GM21717 (cell line): Measurements from ENCODE around the gene GLI1.

Experiments
- ATAC-seq: cut with Tn5 transposase; IDR thresholded peaks from one replicate; pipeline ENCODE4 v1.9.1; 2021; ENCODE audit warnings: mild to moderate bottlenecking, moderate library complexity; ENCODE audit not compliant: unreplicated experiment

The GLI1 gene

DNA sequence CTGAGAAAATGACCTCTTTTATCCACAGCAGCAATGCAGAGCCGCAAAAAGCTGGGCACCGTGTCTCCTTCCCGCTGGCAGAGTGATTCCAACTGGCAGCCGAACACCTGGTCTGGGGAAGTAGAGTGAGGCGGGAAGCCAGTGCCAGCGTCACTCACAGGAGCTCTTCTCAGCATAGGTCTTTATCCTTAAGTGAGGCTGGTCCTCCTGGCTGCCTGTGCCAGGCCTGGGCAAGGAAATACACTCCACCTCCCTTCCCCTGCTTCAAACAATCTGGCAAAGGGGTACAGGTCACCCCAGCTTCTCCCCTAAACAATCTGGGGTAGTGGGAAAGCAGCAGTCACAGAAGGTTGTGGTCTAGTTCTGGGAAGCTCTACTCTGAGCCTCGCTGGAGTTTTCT is 15.3 kb downstream of the GLI1 start:
- ATAC-seq = no peak

DNA sequence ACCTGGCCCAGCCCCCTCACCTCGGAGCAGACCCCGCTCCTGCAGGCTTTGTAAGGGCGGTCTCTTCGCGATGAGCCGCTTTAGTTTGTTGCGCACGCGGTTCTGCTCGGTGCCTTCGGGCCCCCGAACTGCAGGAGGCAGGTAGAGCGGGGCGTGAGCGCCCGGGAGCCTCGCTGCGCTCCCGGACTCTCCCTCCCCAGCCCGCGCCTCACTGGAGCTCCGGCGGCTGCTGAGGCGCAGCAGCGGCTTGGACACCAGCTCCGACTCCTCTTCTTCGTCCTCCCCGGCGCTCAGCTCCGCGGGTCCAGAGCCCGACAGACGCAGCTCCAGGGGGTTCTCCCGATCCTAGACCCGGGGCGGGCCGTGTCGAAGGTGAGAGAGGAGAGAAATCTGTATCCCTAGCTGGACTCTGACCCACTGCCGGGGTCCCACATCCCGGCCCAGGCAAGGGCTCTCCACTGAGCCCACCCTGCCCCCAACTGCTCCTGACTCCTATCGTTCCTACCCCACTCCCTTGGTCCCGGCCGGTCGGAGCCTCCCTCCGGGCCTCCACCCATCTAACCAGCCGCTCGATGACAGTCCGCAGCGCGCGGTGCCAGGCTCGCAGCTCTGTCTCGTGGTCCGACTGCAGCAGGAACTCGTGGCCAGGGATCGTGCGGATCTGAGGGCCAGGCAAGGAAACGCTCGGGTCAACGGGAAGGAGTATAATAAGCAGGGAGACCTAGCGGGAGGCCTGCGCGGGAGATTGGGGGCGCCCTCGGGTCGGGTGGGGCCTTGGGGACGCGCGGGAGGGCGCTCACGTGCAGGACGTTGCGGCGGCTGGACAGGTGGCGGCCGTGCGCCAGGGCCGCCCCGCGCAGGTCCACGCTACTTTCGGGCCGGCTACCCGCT is 15.9 kb downstream of the GLI1 start:
- no peak for ATAC-seq

DNA sequence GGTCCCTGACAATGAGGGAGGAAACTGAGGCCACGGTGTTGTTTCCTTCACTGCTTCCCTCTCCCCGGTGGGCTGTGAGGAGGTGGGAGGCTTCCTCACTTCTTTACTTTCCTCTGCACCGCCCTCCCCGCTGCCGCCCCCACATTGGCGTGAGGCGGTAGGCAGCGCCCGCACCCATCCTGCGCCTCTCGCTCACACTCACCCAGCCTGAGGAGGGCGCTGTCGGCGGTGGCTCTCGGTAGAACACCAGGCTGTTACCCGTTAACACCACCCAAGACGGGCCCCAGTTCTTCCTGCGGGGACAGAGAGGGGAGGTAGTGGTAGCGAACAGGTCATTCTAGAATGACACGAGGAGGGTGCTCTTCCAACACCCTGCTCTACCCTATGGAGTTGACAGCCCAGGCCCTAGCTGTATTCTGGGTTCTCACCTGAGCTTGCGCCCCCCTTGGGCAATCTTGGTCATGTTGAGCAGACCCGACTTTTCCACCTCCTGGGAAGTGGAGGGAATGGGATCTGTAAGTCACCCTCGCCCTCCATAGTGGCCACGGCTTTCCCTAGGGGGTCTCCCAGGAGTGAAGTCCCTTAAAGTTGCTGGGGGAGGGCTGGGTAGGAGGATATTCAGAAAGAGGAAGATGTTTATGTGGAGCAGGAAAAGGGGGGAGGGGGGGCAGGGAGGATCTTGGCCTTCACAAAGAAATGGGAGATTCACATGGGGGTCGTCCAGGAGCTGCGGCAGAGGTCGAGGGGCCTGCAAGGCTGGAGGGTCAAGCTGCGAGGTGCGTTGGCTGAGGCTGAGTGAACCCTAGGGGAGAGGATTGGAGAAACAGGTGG is 16.8 kb downstream of the GLI1 start:
- no peak for ATAC-seq

DNA sequence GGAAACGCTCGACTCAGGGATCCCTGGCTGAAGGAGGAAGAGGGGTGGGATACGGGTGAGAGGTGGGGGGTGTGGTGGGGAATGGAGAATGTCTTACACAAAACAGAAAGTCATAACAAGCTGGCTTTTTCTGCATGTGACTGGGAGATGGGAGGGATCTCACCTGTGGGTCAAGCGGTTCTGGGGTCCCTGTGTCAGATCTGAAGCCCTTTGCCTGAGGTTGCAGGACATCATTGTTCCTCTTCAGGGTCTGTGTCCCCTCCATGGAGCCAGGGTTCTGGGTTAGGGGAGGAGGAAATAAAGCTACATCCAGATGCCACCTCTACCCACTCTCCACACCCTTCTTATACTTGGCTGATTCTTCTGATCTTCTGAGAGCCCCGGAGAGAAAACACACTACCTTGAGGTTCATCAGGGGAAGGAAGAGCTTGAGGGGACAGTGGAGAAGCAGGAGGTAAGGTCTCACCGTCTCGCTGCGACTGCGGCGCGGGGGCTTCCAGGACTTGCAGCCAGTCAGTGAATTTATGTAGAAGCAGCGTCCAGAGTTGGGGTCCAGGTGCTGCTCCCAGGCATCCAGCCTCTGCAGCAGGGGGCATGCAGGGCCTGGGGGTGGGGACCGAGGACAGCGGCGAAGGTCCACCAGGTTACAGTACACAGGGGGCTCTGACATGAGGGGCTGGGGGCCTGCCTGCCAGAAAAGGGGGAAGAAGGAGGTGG is 17.6 kb downstream of the GLI1 start:
- no peak for ATAC-seq

DNA sequence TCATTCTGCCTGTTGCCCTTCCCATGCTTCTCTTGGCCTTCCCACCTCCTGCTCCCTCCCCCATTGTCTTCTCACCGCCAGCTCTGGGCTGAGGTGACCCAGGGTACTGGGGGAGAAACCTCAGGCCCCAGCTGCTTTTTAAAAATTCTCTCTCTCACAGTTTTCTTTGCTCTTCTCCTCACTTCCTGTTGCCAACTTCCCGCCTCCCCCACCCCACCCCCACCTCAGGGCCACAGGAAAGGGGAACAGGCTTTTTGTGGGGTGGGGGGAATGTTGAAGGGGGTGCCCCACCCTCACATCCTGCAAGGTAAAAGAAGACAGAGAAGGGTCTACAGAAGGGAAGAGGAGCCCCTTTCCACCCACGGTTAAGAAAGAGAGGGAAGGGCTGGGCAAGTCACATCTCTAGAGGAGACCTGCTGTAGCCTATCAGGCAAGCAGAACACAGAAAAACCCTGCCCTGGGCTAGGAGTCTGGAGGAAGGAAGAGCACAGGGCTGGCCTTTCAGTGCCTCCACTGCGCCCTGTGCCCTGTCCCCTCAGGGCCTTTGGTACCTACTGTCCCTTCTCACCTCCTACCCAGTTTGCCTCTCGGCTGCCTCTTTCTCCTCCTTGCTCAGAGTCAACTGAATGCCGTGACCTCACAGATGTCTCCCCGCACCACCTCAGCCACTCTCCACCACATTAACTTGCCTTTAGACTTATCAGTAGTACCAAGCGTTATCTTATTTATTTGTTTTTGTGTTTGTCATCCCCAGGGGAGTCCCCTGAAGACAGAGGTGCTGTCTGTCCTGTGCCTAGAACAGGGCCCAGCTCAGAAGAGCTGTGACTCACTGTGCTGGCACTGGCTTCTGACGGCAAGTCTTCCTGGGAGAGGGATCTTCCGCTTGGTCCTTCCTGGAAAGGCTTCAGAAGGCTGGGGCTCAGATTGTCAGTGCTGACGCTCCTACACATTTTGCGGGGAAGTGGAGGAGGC is 18.4 kb downstream of the GLI1 start:
- peak; percentile 46 for ATAC-seq

DNA sequence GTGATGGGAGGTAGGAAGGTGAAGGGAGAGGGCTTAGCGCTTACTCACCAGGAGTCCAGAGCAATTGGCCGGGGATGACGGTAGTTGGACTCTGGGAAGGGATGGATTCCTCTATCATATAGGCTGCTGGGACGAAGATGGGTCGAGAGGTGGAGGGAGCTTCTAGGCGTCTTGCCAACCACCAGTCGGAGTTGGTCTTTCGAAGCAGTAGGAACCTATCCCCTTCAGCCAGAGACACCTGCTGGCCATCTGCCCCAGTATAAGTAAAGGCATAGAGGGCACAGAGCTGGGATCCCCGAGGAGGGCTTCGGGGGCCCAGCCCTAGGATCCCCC is 19.4 kb downstream of the GLI1 start:
- ATAC-seq = no peak

DNA sequence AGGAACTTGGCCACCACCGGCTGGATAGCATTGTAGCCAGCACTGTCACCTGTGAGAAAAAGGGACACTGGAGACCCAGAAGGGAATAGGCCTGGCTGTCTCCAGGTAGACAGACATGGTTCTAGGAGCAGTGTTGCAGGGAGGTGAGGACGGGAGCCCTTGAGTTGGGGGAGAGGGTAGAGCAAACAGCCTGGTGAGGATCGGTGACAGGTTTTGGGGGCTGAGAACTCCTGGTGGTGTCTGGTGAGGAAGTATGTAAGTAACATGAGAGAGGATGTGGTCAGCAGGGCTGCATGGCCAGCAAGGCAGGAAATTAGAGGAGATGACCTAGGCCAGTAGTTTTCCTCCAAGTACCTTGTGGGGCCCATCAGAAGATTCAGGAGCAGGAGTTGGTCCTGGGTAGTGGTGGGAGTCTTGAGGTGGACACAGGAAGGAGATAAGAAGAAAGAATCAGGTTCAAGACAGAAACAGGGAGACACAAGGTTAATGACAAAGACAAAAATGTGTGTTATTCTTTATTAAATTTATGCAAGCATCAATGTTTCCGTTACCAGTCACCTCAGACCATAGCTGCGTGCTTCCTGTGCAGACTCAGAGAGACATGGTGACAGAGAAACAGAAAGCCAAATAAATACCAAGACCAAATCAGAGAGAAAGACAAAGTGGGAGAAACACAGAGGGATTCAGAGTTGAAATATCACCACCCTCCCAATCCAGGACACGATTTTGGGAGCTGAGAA is 20.0 kb downstream of the GLI1 start, which contains the start of gene ARHGAP9:
ARHGAP9 (minus strand) TSS at position 491 of the 740 bp plus-strand sequence; CDS start at position 31, 460 bp downstream.
- ATAC-seq = no peak

DNA sequence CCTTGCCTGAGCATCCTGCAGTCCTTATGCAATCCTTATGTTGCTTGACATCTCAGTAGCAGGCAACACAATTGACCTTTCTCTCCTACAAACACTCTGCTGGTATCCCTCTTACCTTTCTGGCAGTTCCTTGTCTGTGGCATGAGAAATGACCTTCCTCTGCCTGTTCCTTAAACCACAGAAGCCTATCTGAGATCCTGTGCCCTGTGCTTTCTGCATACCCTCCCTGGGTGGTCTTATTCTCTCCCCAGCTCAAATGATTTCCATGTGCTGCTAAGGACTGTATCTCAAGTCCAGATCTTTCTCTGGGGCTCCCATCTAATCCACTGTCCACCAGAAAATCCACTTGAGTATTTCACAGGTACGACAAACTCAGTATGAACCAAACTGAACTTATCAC is 22.1 kb downstream of the GLI1 start:
- ATAC-seq = no peak

DNA sequence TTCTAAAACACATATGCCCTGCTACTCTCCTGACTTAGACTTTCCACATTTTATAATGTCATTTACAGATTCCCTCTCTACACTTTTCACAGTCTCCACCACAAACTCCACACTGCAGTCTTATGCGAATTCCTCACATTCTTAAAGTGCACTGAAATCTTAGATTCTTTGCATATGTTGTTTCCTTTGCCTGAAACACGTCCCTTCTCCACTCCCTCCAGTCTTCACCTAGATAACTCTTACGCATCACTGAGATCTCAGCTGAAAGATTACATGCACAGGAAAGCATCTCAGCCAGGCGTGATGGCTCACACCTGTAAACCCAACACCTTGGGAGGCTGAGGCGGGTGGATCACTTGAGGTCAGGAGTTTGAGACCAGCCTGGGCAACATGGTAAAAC is 23.9 kb downstream of the GLI1 start:
- ATAC-seq = no peak

DNA sequence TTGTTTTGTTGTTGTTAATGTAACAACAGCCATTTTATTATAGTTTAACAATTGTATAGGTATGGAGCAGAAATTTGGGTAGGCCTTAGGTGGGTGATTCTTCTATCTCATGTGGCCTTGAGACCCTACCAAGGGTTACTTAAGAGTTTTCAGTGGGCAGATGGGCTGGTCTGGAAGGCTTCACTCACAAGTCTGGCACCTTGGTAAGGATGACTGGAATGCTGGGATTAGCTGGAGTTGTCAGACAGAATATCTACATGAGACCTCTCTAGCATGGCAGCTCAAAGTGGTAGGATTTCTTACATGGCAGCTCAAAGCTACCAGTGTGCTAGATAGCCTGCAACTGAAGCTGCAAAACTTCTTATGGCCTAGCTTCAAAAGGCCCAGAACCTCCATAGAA is 26.1 kb downstream of the GLI1 start:
- ATAC-seq = no peak

DNA sequence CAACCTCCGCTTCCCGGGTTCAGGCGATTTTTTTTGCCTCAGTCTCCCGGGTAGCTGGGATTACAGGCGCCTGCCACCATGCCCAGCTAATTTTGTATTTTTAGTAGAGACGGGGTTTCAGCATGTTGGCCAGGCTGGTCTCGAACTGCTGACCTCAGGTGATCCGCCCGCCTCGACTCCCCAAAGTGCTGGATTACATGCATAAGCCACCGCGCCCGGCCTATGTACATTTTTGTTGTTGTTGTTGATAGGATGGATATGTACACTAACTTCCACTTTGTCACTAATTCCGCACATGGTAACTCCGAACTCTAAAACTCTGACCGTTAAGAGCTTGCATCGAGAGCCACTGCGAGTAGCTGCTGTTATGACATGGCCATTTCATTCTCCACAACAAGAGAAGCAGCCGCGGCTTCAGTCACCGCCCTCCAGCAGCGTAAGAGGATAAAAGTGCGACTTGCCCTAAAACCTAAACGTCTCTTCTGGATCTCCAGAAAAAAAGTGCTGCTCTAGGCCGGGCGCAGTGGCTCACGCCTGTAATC is 27.5 kb downstream of the GLI1 start:
- no peak for ATAC-seq

DNA sequence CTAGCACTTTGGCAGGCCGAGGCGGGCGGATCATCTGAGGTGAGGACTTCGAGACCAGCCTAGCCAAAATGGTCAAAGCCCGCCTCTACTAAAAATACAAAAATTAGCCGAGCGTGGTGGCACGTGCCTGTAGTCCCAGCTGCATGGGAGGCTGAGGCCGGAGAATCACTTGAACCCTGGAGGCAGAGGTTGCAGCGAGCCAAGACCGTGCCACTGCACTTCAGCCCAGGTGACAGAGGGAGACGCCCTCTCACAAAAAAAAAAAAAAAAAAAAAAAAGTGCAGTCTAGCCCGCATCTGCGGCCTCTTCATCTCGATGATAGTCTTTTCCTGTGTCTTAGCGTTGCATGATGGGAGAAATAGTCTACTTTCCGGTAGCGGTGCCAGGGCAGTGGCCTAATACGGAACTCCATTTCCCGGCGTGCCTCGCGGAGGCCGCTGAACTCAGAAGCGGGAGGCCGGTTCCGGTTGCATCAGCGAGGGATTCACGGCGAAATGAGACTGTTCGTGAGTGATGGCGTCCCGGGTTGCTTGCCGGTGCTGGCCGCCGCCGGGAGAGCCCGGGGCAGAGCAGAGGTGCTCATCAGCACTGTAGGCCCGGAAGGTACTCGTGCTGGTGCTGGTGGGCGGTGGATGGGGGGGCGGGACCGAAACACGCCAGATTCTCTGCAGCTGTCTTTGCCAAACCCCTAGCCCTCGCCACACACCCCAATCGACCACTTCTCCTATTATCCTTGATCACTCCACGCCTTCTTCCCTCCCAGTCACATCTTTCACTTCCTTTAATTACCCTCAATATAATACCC is 28.2 kb downstream of the GLI1 start, which contains the start of gene MARS1:
MARS1 (plus strand) TSS at position 472 of the 805 bp plus-strand sequence; CDS start at position 495, 23 bp downstream.
- ATAC-seq = peak; percentile 95

DNA sequence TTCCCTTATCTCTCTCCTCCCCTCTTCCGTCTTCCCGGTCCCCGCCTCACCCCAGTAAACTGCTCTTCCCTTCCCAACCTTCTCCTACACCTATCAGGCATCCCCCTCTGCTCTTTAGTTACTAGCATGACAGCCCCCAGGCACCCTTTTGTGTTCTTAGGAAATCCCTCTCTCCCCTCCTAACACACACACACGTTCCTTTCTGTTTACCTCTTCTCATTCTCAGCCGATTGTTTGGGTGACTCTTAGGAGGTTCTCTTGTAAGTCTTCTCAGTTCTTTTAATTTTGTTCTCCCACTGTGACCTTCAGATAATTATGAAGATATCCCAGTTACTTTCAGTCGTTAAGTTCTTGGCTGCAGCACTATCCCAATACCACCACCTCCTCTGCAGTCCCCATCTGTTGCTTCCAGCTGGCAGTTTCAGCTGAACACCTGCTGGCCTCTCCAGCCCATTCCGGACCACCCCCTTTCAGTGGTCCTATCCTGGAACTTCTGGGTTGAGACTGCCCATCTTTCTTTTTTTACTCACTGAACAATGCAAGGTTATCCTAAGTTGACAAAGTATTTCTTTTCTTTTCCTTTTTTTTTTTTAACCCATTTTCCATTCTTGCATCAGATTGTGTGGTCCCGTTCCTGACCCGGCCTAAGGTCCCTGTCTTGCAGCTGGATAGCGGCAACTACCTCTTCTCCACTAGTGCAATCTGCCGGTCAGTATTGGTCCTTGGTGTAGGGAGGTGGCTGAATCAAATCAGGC is 29.0 kb downstream of the GLI1 start:
- ATAC-seq = no peak

DNA sequence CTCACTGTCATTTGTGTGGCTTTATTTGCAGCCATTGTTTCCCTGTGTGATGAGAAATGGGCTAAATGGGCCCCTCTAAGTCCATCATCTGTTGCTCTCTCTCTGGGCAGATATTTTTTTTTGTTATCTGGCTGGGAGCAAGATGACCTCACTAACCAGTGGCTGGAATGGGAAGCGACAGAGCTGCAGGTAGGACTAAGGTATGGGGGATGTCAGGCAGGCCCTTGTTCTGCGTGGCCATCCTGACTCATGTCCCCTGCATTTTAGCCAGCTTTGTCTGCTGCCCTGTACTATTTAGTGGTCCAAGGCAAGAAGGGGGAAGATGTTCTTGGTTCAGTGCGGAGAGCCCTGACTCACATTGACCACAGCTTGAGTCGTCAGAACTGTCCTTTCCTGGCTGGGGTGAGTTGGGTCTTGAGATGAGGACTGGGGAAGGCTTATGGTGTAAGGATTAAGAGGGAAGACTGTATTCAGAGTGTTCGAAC is 29.6 kb downstream of the GLI1 start:
- no peak for ATAC-seq

DNA sequence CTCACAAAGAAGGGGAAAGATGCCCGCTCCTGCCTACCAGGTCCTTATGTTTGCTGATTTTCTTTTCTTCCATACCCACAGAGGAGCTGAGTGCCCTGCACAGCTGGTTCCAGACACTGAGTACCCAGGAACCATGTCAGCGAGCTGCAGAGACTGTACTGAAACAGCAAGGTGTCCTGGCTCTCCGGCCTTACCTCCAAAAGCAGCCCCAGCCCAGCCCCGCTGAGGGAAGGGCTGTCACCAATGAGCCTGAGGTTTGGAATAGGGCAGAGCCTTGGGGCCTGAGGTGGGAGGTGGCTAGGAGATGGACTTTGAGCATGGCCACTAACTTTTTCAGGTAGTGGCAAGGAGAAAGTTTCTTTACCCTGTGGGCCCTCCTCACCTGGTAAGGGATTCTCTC is 30.5 kb downstream of the GLI1 start:
- no peak for ATAC-seq

DNA sequence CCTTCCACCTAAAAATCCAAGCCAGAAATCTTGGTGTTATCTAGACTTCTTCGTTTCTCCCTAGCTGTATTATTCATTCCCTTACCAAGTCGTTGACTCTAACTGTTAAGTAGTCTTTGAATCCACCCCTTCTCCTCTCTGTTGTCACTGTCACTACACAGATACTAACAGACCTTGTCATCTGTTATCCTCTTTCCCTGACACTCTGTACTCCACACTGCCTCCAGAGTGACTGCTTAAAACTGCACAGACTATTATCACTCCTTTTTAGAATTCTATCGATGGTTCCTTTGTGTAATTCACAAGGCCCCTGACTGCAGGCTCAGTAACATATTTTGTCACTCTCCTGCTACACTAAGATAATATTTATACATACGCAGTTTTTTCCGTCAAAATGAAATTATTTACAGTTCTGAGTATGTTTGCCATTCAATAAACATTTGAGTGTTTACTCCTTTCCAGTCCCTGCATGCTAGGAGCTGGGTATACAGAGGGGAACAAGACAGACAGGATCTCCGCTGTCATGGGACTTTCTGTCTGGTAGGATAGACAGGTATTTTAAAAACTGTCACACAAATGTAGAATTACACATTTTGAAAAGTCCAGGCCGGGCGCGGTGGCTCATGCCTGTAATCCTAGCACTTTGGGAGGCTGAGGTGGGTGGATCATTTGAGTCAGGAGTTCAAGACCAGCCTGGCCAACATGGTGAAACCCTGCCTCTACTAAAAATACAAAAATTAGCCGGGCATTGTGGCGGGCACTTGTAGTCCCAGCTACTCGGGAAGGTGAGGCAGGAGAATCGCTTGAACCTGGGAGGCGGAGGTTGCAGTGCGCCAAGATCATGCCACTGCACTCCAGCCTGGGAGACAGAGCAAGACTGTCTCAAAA is 32.1 kb downstream of the GLI1 start:
- ATAC-seq = no peak
